Tibial artery (tissue), 4 donors: ENCODE results near the gene HAUS7.

Source experiments
- DNase-seq, 2 donors: peaks; one replicate each; pipeline ENCODE4 v3.0.0-alpha.2; 2019
- H3K27ac ChIP-seq, 2 donors: fragments of 200-600 bp; sonication (generic) in 1 of 2; 1 replicate in 1 of 2; 2 replicates in 1 of 2; pipeline ENCODE4 v1.5.1; 2018 to 2019; ENCODE audit warnings: mild to moderate bottlenecking in 1 of 2
- H3K27me3 ChIP-seq, 2 donors: fragments of 200-600 bp; sonication (generic) in 1 of 2; one replicate each; pipeline versions ENCODE4 v1.5.1 to v1.6.0; 2016 to 2019
- H3K36me3 ChIP-seq, 3 donors: fragments of 200-600 bp; sonication (generic) in 2 of 3; one replicate each; pipeline ENCODE4 v1.5.1; 2016 to 2019; ENCODE audit warnings: mild to moderate bottlenecking in 2 of 3
- H3K4me1 ChIP-seq, 4 donors: fragments of 200-600 bp; sonication (generic) in 2 of 4; 1 replicate in 3 of 4; 2 replicates in 1 of 4; pipeline ENCODE4 v1.5.1; 2016 to 2019
- H3K4me3 ChIP-seq, 2 donors: fragments of 200-600 bp; sonication (generic) in 1 of 2; 1 replicate in 1 of 2; 2 replicates in 1 of 2; pipeline ENCODE4 v1.5.1; 2018 to 2019; ENCODE audit warnings: mild to moderate bottlenecking in 2 of 2
- H3K9me3 ChIP-seq, 3 donors: fragments of 200-600 bp; sonication (generic) in 1 of 3; one replicate each; pipeline ENCODE4 v1.5.1; 2016 to 2019
- intact Hi-C: fragments of 100-400 bp; cut with DNase I; formaldehyde crosslinking; loops from one replicate; pipeline ENCODE4 v1.15.0; 2023; ENCODE audit warnings: low total_unique reads
- TF ChIP-seq, protein P1 (sequence below), 2 experiments: fragments of 200-600 bp in 1 of 2; fragments of 450-650 bp in 1 of 2; IDR thresholded peaks; one replicate each; pipeline ENCODE4 v1.5.1; 2017 to 2019; ENCODE audit warnings: antibody characterized with exemption in 2 of 2, mild to moderate bottlenecking in 1 of 2, moderate library complexity in 1 of 2

HAUS7 gene

DNA sequence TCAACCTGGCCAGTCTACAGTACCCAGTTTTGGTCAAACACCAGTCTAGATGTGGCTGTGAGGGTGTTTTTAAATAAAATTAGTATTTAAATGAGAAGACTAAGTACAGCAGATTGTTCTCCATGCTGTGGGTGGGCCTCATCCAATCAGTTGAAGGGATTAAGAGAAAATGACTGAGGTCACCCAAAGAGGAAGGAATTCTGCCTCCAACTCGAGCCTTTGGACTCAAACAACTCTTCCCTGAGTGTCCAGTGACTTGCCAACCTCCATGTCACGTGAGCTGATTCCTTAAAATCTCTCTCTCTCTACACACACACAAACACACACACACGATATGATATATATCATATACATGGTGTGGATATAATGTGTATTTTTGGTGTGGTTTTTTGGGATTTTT, 34.5 kb downstream of the HAUS7 start:
- Histone ChIP-seq H3K27me3 (no peaks in the 10 kb centered on the region), H3K4me3 (no peak overlapping the region), H3K27ac (no peak overlapping the region), H3K36me3 (no peaks in the 10 kb centered on the region), H3K4me1 (no peaks in the 10 kb centered on the region), H3K9me3 (peaks cover 0 to 12% (median 5%) of the 10 kb centered on the region in 3 donors)
- intact Hi-C loops = no loop called here
- DNase-seq = no peak
- TF ChIP-seq, protein P1, sequence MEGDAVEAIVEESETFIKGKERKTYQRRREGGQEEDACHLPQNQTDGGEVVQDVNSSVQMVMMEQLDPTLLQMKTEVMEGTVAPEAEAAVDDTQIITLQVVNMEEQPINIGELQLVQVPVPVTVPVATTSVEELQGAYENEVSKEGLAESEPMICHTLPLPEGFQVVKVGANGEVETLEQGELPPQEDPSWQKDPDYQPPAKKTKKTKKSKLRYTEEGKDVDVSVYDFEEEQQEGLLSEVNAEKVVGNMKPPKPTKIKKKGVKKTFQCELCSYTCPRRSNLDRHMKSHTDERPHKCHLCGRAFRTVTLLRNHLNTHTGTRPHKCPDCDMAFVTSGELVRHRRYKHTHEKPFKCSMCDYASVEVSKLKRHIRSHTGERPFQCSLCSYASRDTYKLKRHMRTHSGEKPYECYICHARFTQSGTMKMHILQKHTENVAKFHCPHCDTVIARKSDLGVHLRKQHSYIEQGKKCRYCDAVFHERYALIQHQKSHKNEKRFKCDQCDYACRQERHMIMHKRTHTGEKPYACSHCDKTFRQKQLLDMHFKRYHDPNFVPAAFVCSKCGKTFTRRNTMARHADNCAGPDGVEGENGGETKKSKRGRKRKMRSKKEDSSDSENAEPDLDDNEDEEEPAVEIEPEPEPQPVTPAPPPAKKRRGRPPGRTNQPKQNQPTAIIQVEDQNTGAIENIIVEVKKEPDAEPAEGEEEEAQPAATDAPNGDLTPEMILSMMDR (IDR thresholded peaks at IDR 0.05) = no peak

DNA sequence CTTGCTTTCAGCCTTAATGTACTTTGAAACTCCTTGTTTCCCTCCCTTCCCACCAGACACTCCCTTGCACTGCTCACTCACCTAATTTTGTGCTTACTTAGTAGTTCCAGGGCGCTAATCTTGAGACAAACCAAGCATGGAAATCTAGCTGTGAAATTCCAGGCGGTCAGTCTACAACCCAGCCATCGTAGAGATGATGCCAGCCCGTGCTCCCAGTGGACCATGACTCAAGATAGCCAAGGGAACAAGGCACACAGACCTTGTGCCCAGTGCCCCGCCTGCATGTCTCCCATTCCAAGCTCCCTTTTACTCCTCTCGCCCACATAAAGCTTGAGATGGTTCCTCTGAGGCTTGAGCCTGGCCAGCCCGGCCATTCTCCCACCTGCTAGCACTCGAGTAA, 35.6 kb downstream of the HAUS7 start:
- intact Hi-C loops = no loop called here
- Histone ChIP-seq H3K4me3 (no peak overlapping the region), H3K36me3 (no peaks in the 10 kb centered on the region), H3K9me3 (peaks cover 0 to 15% (median 9%) of the 10 kb centered on the region in 3 donors), H3K27ac (no peak overlapping the region), H3K27me3 (no peaks in the 10 kb centered on the region), H3K4me1 (no peaks in the 10 kb centered on the region)
- TF ChIP-seq, protein P1 (IDR thresholded peaks at IDR 0.05) = no peak
- no peak for DNase-seq

DNA sequence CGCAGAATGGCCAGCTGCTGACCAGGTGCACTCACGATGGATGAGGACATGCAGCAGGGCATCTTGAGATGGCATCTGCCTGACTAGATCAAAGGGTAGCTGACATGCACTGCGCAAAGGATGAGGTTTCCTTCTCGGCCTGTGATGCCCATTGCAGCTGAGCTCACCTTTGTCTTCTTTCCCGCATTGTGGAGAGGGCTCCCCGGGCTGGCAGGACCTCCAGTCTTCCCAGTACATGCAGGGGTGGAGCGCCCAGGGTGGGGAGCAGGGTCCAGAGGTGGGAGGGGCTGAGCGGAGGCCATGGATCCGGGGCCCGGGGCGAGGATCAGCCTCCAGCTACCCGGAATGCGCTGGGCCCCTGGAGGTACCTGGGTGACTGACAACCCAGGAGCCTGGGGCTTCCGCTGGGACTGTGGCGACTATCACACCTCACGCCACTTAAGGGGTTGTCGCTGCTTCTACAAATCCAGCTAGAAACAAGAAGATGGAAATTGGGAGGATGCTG, 36.5 kb downstream of the HAUS7 start:
- H3K36me3 ChIP-seq = no peaks in the 10 kb centered on the region
- no peak overlapping the region for H3K4me3 ChIP-seq
- H3K9me3 ChIP-seq = peaks cover 0 to 12% (median 9%) of the 10 kb centered on the region in 3 donors
- intact Hi-C loops = no loop called here
- H3K4me1 ChIP-seq = no peaks in the 10 kb centered on the region
- TF ChIP-seq, protein P1 (IDR thresholded peaks at IDR 0.05) = no peak
- no peaks in the 10 kb centered on the region for H3K27me3 ChIP-seq
- no peak for DNase-seq
- no peak overlapping the region for H3K27ac ChIP-seq

DNA sequence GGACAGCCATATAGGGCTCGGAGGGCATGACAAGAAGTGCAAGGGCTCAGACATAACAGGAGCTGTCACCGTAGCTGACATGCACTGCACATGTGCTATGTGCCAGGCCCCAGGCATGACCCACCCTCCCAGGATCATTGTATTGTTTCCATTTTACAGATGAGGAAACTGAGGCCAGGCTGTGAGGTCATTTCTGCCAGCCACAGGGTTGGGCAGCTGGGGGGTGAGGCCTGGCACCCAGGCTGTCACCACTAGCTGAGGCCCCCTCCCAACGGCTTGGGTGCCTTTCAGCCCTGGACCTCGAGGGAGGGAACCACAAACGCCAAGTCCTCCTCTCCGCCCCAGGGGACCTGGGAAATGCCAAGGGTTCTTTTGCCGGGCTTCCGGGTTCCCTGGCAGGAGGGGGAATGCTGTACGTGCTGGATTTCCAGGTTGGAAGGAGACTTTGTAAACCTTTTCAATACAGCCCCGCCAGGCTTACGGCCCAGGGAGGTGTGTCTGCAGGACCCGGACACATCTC, 37.2 kb downstream of the HAUS7 start:
- H3K4me1 ChIP-seq = no peaks in the 10 kb centered on the region
- H3K9me3 ChIP-seq = peaks cover 0 to 12% (median 9%) of the 10 kb centered on the region in 3 donors
- no peaks in the 10 kb centered on the region for H3K27me3 ChIP-seq
- TF ChIP-seq, protein P1 (IDR thresholded peaks at IDR 0.05) = no peak
- no peak overlapping the region for H3K27ac ChIP-seq
- no peak overlapping the region for H3K4me3 ChIP-seq
- no peaks in the 10 kb centered on the region for H3K36me3 ChIP-seq
- no peak for DNase-seq
- intact Hi-C loops = no loop called here

DNA sequence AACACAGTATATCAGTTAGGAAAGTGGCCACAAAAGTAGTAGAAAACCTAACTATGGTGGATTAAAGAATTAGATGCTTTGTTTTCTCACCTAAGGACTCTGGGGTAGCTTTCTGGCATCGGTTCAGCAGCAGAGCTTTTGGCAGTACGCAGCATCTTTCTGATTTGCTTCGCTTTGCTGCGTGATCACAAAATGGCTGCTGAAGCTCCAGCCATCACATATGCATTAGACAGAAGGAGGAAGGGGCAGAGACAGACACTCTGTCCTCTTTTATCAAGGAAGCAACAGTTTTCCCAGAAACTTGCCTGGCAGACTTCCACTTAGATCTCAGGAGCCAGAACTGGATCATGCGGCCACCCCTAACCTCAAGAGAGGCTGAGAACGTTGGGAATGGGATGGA, 39.6 kb downstream of the HAUS7 start:
- no peak overlapping the region for H3K4me3 ChIP-seq
- H3K4me1 ChIP-seq = no peaks in the 10 kb centered on the region
- peaks cover 0 to 12% (median 9%) of the 10 kb centered on the region in 3 donors for H3K9me3 ChIP-seq
- H3K27ac ChIP-seq = no peak overlapping the region
- TF ChIP-seq, protein P1 (IDR thresholded peaks at IDR 0.05) = no peak
- H3K27me3 ChIP-seq = no peaks in the 10 kb centered on the region
- intact Hi-C loops = no loop called here
- no peaks in the 10 kb centered on the region for H3K36me3 ChIP-seq
- no peak for DNase-seq

DNA sequence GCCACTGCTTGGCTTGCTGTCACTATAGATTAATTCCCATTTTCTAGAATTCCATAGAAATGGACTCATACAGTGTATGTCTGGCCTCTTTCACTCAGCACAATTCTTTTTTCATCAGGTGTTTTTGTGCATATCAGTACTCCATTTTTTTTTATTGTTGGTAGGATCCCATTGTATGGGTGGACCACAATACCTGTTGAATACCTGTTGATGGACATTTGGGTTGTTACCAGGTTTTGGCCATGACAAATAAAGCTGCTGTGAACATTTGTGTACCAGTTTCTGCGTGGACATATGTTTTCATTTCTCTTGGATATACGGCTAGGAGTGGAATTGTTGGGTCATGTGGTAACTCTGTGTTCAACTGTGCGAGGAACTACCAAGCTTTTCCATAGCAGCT, 44.2 kb downstream of the HAUS7 start:
- Histone ChIP-seq H3K4me1 (no peaks in the 10 kb centered on the region), H3K36me3 (no peaks in the 10 kb centered on the region), H3K4me3 (no peak overlapping the region), H3K27ac (no peak overlapping the region), H3K9me3 (peaks cover 0 to 10% (median 7%) of the 10 kb centered on the region in 3 donors), H3K27me3 (no peaks in the 10 kb centered on the region)
- no peak for DNase-seq
- TF ChIP-seq, protein P1 (IDR thresholded peaks at IDR 0.05) = no peak
- intact Hi-C loops = no loop called here
